Measurements from ENCODE around the gene INTS13.
"Not testable (repeated sequence)": the region's sequence is repeated elsewhere in the genome, so short reads cannot be mapped to it uniquely, and the experiment has no call there.

Gene INTS13

GRCh38 chr12:26869908-26870459 lies 67.8 kb downstream of the INTS13 start:
- no peak for DNase-seq (ENCODE audit: low spot score)

- DNase-seq (ENCODE audit: low spot score), result no peak
Measured at GRCh38 chr12:26869104-26869494, 68.7 kb downstream of the INTS13 start.

GRCh38 chr12:26868447-26869103 lies 69.2 kb downstream of the INTS13 start:
- no peak for DNase-seq (ENCODE audit: low spot score)

GRCh38 chr12:26867080-26867479 lies 70.7 kb downstream of the INTS13 start:
- DNase-seq (ENCODE audit: low spot score), result no peak

GRCh38 chr12:26863515-26863914 lies 74.3 kb downstream of the INTS13 start:
- peak; percentile 76 for DNase-seq (ENCODE audit: low spot score)

GRCh38 chr12:26862787-26863186 lies 75.0 kb downstream of the INTS13 start:
- DNase-seq (ENCODE audit: low spot score), result not testable (repeated sequence)

GRCh38 chr12:26861690-26862089 lies 76.1 kb downstream of the INTS13 start:
- no peak for DNase-seq (ENCODE audit: low spot score)

GRCh38 chr12:26857465-26858176 lies 80.2 kb downstream of the INTS13 start:
- DNase-seq (ENCODE audit: low spot score), result no peak

GRCh38 chr12:26855337-26855736 lies 82.4 kb downstream of the INTS13 start:
- DNase-seq (ENCODE audit: low spot score), result no peak
